ENCODE data around the gene MIS18A. TPM values are rescaled to one million over a fixed set of nuclear protein-coding genes. Genes with fewer than 3 reads are reported as not detected.
"Not testable (repeated sequence)": the region's sequence is repeated elsewhere in the genome, so short reads cannot be mapped to it uniquely, and the experiment has no call there.

The MIS18A gene
- total RNA-seq, 4 donors from 2014 or later: 0.51 to 2.7 (median 0.87) TPM

DNA sequence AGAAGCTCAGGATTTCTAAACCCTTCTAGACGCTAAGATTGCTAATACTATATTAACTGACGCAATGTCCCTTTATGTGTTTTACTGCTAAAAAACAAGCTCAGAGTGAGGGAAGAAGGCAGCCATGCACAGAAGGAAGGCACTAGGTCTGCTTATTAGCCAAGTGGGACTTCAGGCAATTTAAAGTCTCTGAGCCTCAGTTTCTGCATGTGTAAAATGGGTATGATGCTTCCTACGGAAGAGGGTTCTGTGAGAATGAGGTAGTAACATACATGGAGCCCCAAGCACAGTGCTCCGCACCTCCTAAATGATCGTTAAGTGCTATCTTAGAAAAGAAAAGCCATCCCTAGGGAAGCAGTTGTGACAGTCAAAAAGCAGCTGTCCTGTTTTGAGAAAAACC is 16.9 kb downstream of the MIS18A start:
- intact Hi-C loops (cut with DNase I; ENCODE audit: low total_unique reads): no loop called here
- H3K27ac ChIP-seq: no peak overlapping the region
- H3K9me3 ChIP-seq: no peaks in the 10 kb centered on the region
- DNase-seq: no peak
- no peak for ATAC-seq
- peaks cover 0 to under 1% of the 10 kb centered on the region in 2 donors for H3K4me1 ChIP-seq
- no peak overlapping the region for H3K4me3 ChIP-seq
- peaks cover 0 to 1% (median 0%) of the 10 kb centered on the region in 3 donors for H3K27me3 ChIP-seq
- H3K36me3 ChIP-seq: no peaks in the 10 kb centered on the region
- no peak for TF ChIP-seq POLR2A (IDR thresholded peaks at IDR 0.05)
- TF ChIP-seq, protein P1, sequence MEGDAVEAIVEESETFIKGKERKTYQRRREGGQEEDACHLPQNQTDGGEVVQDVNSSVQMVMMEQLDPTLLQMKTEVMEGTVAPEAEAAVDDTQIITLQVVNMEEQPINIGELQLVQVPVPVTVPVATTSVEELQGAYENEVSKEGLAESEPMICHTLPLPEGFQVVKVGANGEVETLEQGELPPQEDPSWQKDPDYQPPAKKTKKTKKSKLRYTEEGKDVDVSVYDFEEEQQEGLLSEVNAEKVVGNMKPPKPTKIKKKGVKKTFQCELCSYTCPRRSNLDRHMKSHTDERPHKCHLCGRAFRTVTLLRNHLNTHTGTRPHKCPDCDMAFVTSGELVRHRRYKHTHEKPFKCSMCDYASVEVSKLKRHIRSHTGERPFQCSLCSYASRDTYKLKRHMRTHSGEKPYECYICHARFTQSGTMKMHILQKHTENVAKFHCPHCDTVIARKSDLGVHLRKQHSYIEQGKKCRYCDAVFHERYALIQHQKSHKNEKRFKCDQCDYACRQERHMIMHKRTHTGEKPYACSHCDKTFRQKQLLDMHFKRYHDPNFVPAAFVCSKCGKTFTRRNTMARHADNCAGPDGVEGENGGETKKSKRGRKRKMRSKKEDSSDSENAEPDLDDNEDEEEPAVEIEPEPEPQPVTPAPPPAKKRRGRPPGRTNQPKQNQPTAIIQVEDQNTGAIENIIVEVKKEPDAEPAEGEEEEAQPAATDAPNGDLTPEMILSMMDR (IDR thresholded peaks at IDR 0.05 in 4 of 5, conservative IDR thresholded peaks at IDR 0.05 in 1 of 5): no peak
- in situ Hi-C loops (cut with MboI; ENCODE audit: low sequenced_read_pairs in 4 of 4): loop anchor here (5.0 to 10.0 kb wide), 3 partner anchors 395 to 400 kb away; no protein-coding TSS in a partner anchor

DNA sequence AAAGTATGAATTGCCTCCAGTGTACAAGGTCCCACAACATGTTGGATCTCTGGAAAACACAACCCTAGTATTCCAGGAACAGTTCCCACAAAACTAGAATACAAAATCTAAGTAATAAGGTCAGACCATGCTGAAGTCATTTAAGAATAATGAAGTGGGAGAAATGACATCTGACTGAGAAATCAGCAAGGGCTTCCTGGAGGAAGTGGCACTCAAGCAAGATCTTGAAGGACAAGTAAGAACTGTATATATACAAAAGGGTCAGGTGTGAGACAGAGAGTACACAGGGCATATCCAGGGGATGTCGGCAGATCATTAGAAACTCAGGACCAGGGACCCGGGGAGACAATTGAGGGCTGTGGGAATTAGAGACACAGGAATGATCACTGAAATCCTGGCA is 18.7 kb downstream of the MIS18A start:
- TF ChIP-seq, protein P1 (IDR thresholded peaks at IDR 0.05 in 4 of 5, conservative IDR thresholded peaks at IDR 0.05 in 1 of 5): no peak
- no peak for TF ChIP-seq POLR2A (IDR thresholded peaks at IDR 0.05)
- H3K36me3 ChIP-seq: no peaks in the 10 kb centered on the region
- H3K9me3 ChIP-seq: no peaks in the 10 kb centered on the region
- intact Hi-C loops (cut with DNase I; ENCODE audit: low total_unique reads): no loop called here
- no peak for ATAC-seq
- in situ Hi-C loops (cut with MboI; ENCODE audit: low sequenced_read_pairs in 4 of 4): loop anchor here (5.0 to 10.0 kb wide), 3 partner anchors 393 to 398 kb away; no protein-coding TSS in a partner anchor
- no peak for DNase-seq
- peaks cover 0 to 3% (median 0%) of the 10 kb centered on the region in 3 donors for H3K27me3 ChIP-seq
- peaks cover 0 to 4% of the 10 kb centered on the region in 2 donors for H3K4me1 ChIP-seq
- no peak overlapping the region for H3K27ac ChIP-seq
- H3K4me3 ChIP-seq: no peak overlapping the region

DNA sequence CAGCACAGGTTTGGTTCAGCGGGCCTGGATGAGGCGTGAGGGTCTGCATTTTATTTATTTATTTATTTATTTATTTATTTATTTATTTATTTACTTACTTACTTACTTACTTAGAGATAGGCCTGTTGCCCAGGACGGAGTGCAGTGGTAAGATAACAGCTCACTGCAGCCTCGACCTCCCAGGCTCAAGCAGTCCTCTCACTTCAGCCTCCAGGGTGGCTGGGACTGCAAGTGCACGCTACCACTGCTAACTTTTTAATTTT is 20.1 kb downstream of the MIS18A start:
- DNase-seq; H3K4me3 ChIP-seq; H3K36me3 ChIP-seq; H3K27ac ChIP-seq; H3K9me3 ChIP-seq; ATAC-seq; in situ Hi-C loops (cut with MboI; ENCODE audit: low sequenced_read_pairs in 4 of 4); H3K27me3 ChIP-seq; H3K4me1 ChIP-seq: not testable (repeated sequence)
- intact Hi-C loops (cut with DNase I; ENCODE audit: low total_unique reads): loop anchor here (1.0 to 5.0 kb wide), 2 partner anchors 392 to 471 kb away; no protein-coding TSS in a partner anchor

DNA sequence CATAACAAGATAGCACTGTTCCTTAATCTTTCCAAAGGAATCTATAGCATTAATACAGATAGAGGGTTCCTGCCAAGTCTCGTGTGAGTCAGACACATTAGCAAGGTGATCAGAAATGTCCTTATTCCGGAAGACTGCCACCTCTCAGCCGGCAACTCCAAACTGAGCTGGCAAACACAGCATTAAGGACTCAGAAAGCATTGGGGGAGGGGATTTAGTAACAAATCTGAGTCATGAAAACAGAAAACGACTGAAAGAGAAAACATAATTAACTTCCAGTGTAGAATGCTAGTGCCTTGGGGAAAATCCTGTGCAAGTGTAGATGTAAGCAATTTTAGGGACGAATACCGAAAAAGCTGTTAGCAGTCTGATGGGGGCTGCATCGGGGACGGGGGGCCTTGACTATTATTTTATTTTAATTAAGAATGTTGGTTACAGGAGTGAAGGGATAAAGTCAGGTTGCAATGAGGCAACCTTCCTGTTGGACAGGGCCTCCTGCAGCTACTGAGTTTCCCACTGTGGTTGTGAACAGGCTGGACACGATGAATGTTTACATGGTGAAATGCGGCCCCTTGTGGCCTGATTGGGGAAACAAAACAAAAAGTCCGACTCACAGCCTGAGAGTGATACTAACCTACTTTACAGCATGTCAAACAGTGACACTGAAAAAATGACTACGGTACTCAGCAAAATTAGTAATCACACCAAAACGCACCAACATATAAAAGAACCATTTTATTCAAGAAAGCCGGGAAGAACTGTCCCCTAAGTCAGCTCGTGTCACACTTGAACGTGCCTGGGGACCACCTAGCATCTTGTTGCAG is 20.7 kb downstream of the MIS18A start:
- DNase-seq: peak in 1 of 2 donors; percentile 45
- peaks cover 0 to 4% of the 10 kb centered on the region in 2 donors for H3K4me1 ChIP-seq
- H3K36me3 ChIP-seq: no peaks in the 10 kb centered on the region
- no peak overlapping the region for H3K4me3 ChIP-seq
- TF ChIP-seq, protein P1 (IDR thresholded peaks at IDR 0.05 in 4 of 5, conservative IDR thresholded peaks at IDR 0.05 in 1 of 5): peak; percentile 44 to 65 (median 59)
- no peak for TF ChIP-seq POLR2A (IDR thresholded peaks at IDR 0.05)
- H3K9me3 ChIP-seq: no peaks in the 10 kb centered on the region
- intact Hi-C loops (cut with DNase I; ENCODE audit: low total_unique reads): loop anchor here (1.0 to 5.0 kb wide), 2 partner anchors 392 to 471 kb away; no protein-coding TSS in a partner anchor
- in situ Hi-C loops (cut with MboI; ENCODE audit: low sequenced_read_pairs in 4 of 4): no loop called here
- H3K27ac ChIP-seq: no peak overlapping the region
- peaks cover 0 to 3% (median 3%) of the 10 kb centered on the region in 3 donors for H3K27me3 ChIP-seq
- peak; percentile 73 to 82 for ATAC-seq

DNA sequence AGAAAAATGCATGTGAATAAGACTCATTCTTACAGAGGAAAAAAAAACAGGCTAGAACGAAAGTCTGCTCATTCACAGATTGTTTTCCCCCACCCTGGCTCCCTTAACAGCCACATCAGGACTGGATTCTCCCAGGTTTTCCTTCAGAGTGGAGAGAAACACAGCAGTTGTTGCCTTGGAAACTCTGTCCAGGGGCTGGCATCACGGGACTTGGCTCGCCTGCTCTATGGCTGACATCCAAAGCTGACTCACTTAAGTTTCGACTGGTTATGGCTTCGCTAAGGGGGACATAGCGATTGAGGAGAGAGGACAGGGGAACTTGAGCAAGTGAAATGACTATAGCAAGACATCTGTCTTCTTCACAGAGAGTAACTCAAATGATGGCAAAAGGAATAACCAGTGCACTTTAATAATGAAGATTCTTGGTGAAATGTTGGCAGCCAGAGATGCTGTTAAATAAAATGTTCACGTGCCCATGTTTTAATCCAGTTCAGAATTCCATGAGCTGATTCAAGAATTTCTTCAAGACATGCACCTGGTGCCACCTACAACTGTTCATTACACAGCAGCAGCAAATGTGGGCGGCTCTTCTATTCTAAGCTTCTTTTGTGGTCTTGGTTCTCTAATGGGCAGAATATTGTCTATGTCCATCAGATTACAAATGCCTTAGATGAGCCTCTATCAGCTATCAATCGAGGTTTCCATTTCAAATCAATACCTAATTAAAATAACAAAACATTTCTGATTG is 21.8 kb downstream of the MIS18A start:
- no peak for TF ChIP-seq POLR2A (IDR thresholded peaks at IDR 0.05)
- TF ChIP-seq, protein P1 (IDR thresholded peaks at IDR 0.05 in 4 of 5, conservative IDR thresholded peaks at IDR 0.05 in 1 of 5): no peak
- H3K4me1 ChIP-seq: peaks cover 0 to 4% of the 10 kb centered on the region in 2 donors
- in situ Hi-C loops (cut with MboI; ENCODE audit: low sequenced_read_pairs in 4 of 4) (no loop called here), intact Hi-C loops (cut with DNase I; ENCODE audit: low total_unique reads) (loop anchor here (5.0 kb wide), 1 partner anchor 470 kb away; no protein-coding TSS in a partner anchor)
- no peaks in the 10 kb centered on the region for H3K9me3 ChIP-seq
- H3K27ac ChIP-seq: no peak overlapping the region
- peaks cover 0 to 3% (median 3%) of the 10 kb centered on the region in 3 donors for H3K27me3 ChIP-seq
- H3K36me3 ChIP-seq: no peaks in the 10 kb centered on the region
- no peak overlapping the region for H3K4me3 ChIP-seq
- DNase-seq: peak; percentile 23 to 50
- peak; percentile 64 to 81 for ATAC-seq

Data from gastrocnemius medialis (tissue), 4 donors.